HCT116 (cell line): ENCODE results near the gene OR5K3. TPM values are rescaled to one million over a fixed set of nuclear protein-coding genes. Genes with fewer than 3 reads are reported as not detected.

Experiments
- ATAC-seq: fragments of 200-7000 bp; cut with Tn5 transposase; 2 replicates; pipeline ENCODE4 v1.9.1; 2020; ENCODE audit warnings: mild to moderate bottlenecking, moderate library complexity
- BruUV-seq: library from RNA; stranded (reverse); fragments of 400-500 nt; replicated peaks from 2 replicates; lab custom pipeline; 2021; lab: Mats Ljungman, UMichigan
- CTCF ChIA-PET: fragments of 300-600 bp; sonication (Branson Sonifier 250); formaldehyde crosslinking; loops from one replicate; lab custom pipeline; 2021; ENCODE audit warnings: antibody characterized with exemption; lab: Charles Lee
- POLR2A ChIA-PET: fragments of 300-600, 350-600 bp; sonication (Branson Sonifier 250); formaldehyde crosslinking; loops from one replicate; lab custom pipeline; 2021; ENCODE audit warnings: antibody characterized with exemption; lab: Charles Lee
- RAD21 ChIA-PET, 2 experiments: fragments of 300-600 bp; sonication (Branson Sonifier 250); formaldehyde crosslinking; loops; one replicate each; lab custom pipeline; 2023; ENCODE audit warnings: low total read pairs in 2 of 2; ENCODE audit not compliant: uncharacterized antibody in 2 of 2, unreplicated experiment in 2 of 2, low non-redundant PET in 1 of 2; lab: Charles Lee
- DNase-seq: peaks from one replicate; pipeline ENCODE4 v3.0.0-alpha.2; 2010; ENCODE audit warnings: low read depth, low spot score
- H2AFZ ChIP-seq: fragments of 200-600 bp; shearing (Covaris generic), sonication (generic); 2 replicates; pipeline ENCODE4 v1.6.1; 2017; ENCODE audit warnings: low read depth, mixed run types, mixed read lengths, antibody characterized with exemption, low read length; ENCODE audit not compliant: poor library complexity, severe bottlenecking
- H3K27ac ChIP-seq: 2 replicates; pipeline ENCODE4 v1.5.1; 2012; ENCODE audit warnings: low read depth, low read length
- H3K27me3 ChIP-seq: fragments of 200-600 bp; sonication (generic); 2 replicates; pipeline ENCODE4 v1.6.1; 2016; ENCODE audit warnings: mixed run types, low read length, mixed read lengths; ENCODE audit not compliant: insufficient read depth
- H3K36me3 ChIP-seq, 2 experiments: fragments of 200-500 bp in 1 of 2; fragments of 200-600 bp in 1 of 2; sonication (Bioruptor generic) in 1 of 2; sonication (generic) in 1 of 2; 2 replicates each; pipeline versions ENCODE4 v1.5.1 to v1.6.1; 2014 to 2016; ENCODE audit warnings: low read length in 2 of 2, inconsistent platforms in 1 of 2, mixed read lengths in 1 of 2, mixed run types in 1 of 2; ENCODE audit not compliant: insufficient read depth in 2 of 2, control insufficient read depth in 1 of 2
- H3K4me1 ChIP-seq, 2 experiments: fragments of 200-600 bp in 1 of 2; sonication (generic) in 1 of 2; 2 replicates each; pipeline versions ENCODE4 v1.5.1 to v1.6.1; 2012 to 2017; ENCODE audit warnings: low read length in 2 of 2, inconsistent platforms in 1 of 2, mild to moderate bottlenecking in 1 of 2, mixed read lengths in 1 of 2, mixed run types in 1 of 2, moderate library complexity in 1 of 2; ENCODE audit not compliant: insufficient read depth in 2 of 2, control insufficient read depth in 1 of 2
- H3K4me2 ChIP-seq: fragments of 200-600 bp; sonication (generic); 2 replicates; pipeline ENCODE4 v1.6.1; 2017; ENCODE audit warnings: mixed run types, low read length, mixed read lengths
- H3K4me3 ChIP-seq, 2 experiments: fragments of 200-600 bp in 1 of 2; sonication (generic) in 1 of 2; replicated peaks in 1 of 2; 2 replicates each; pipeline ENCODE4 v1.5.1; 2011 to 2016; ENCODE audit warnings: low read length in 2 of 2, control low read depth in 1 of 2, low read depth in 1 of 2, mild to moderate bottlenecking in 1 of 2, mixed read lengths in 1 of 2, mixed run types in 1 of 2
- H3K79me2 ChIP-seq: fragments of 200-600 bp; sonication (generic); 2 replicates; pipeline ENCODE4 v1.6.1; 2017; ENCODE audit warnings: mild to moderate bottlenecking, mixed run types, low read length, moderate library complexity, mixed read lengths; ENCODE audit not compliant: insufficient read depth
- H3K9ac ChIP-seq: fragments of 200-600 bp; sonication (generic); 2 replicates; pipeline ENCODE4 v1.6.1; 2016; ENCODE audit warnings: low read length, mixed read lengths
- H3K9me2 ChIP-seq: fragments of 200-600 bp; sonication (generic), shearing (Covaris generic); 2 replicates; pipeline ENCODE4 v1.6.1; 2017; ENCODE audit warnings: mixed run types, mild to moderate bottlenecking, moderate library complexity; ENCODE audit not compliant: insufficient read depth
- H3K9me3 ChIP-seq, 2 experiments: fragments of 200-500 bp in 1 of 2; fragments of 200-600 bp in 1 of 2; sonication (Bioruptor generic) in 1 of 2; sonication (generic) in 1 of 2; 2 replicates each; pipeline ENCODE4 v1.6.1; 2014 to 2017; ENCODE audit warnings: low read length in 2 of 2, mixed read lengths in 2 of 2, inconsistent platforms in 1 of 2, low read depth in 1 of 2, mild to moderate bottlenecking in 1 of 2, mixed run types in 1 of 2, moderate library complexity in 1 of 2; ENCODE audit not compliant: control insufficient read depth in 1 of 2, insufficient read depth in 1 of 2
- H4K20me1 ChIP-seq: fragments of 200-600 bp; sonication (generic), shearing (Covaris generic); 2 replicates; pipeline ENCODE4 v1.6.1; 2017; ENCODE audit warnings: mixed run types, mild to moderate bottlenecking, moderate library complexity; ENCODE audit not compliant: insufficient read depth
- ELF1 ChIP-seq: IDR thresholded peaks from 2 replicates; pipeline ENCODE4 v1.6.1; 2012; ENCODE audit warnings: low read depth, borderline replicate concordance
- EZH2phosphoT487 ChIP-seq: fragments of 200-600 bp; IDR thresholded peaks from 2 replicates; pipeline ENCODE4 v1.6.1; 2018; ENCODE audit warnings: antibody characterized with exemption, borderline replicate concordance
- JUND ChIP-seq: IDR thresholded peaks from 2 replicates; pipeline ENCODE4 v1.6.1; 2012
- MAX ChIP-seq: IDR thresholded peaks from 2 replicates; pipeline ENCODE4 v1.6.1; 2012
- TCF7L2 ChIP-seq: IDR thresholded peaks from 2 replicates; pipeline ENCODE4 v1.7.0; 2011; ENCODE audit warnings: borderline replicate concordance, inconsistent platforms; ENCODE audit not compliant: insufficient read depth, insufficient read length; ENCODE audit errors: extremely low read depth
- YY1 ChIP-seq: IDR thresholded peaks from 2 replicates; pipeline ENCODE4 v1.6.1; 2011; ENCODE audit warnings: low read length, low read depth, moderate library complexity, mild to moderate bottlenecking; ENCODE audit not compliant: insufficient replicate concordance; ENCODE audit errors: extremely low read depth
- ZFX ChIP-seq: fragments of 450-650 bp; IDR thresholded peaks from 2 replicates; pipeline ENCODE4 v1.6.1; 2017
- intact Hi-C: fragments of 100-400 bp; cut with micrococcal nuclease; formaldehyde crosslinking; loops from 2 replicates; pipeline ENCODE4 v1.10.0; 2022
- total RNA-seq: library from RNA; stranded (reverse); gene quantifications from one replicate; pipeline ENCODE4 v1.2.1, GENCODE V29; 2021; ENCODE audit not compliant: unreplicated experiment
- TF ChIP-seq, protein P1 (sequence below), 3 experiments: fragments of 200-600 bp in 1 of 3; sonication (generic) in 1 of 3; IDR thresholded peaks in 2 of 3; conservative IDR thresholded peaks in 1 of 3; 2 replicates each; pipeline ENCODE4 v1.5.1; 2012 to 2017; ENCODE audit warnings: low read depth in 2 of 3, low read length in 2 of 3, antibody characterized with exemption in 1 of 3, borderline replicate concordance in 1 of 3, control low read depth in 1 of 3, mild to moderate bottlenecking in 1 of 3, mixed read lengths in 1 of 3, mixed run types in 1 of 3, moderate library complexity in 1 of 3; ENCODE audit not compliant: insufficient read depth in 1 of 3
- TF ChIP-seq, protein P2 (sequence below): IDR thresholded peaks from 2 replicates; pipeline ENCODE4 v1.6.1; 2012
- TF ChIP-seq, protein P3 (sequence below): IDR thresholded peaks from 2 replicates; pipeline ENCODE4 v1.6.1; 2012; ENCODE audit warnings: low read depth

Gene OR5K3
- total RNA-seq, 1 experiment from 2014 or later, result not detected

GRCh38 chr3:98406034-98406433 is 15.6 kb downstream of the OR5K3 start:
- DNase-seq, result no peak
- POLR2A ChIA-PET, result interaction anchor here (0.7 kb wide), 1 partner anchor 117 kb away, joined by 3 read pairs; the partner anchor contains the start of gene CLDND1

More at GRCh38 chr3:98406034-98406433, 15.6 kb downstream of the OR5K3 start:
- no peak for ATAC-seq
- no peaks in the 10 kb centered on the region for H3K79me2 ChIP-seq
- ChIA-PET CTCF (no interaction called here), RAD21 (no interaction called here)
- no peak overlapping the region for H2AFZ ChIP-seq
- H3K27ac ChIP-seq, result no peak overlapping the region
- H3K36me3 ChIP-seq, result no peaks in the 10 kb centered on the region
- H3K4me2 ChIP-seq, result no peak overlapping the region
- no peaks in the 10 kb centered on the region for H4K20me1 ChIP-seq
- BruUV-seq, result no TSS peak
- H3K4me1 ChIP-seq, result no peaks in the 10 kb centered on the region
- no peaks in the 10 kb centered on the region for H3K27me3 ChIP-seq
- intact Hi-C loops, result no loop called here
- peaks cover 0 to 10% of the 10 kb centered on the region in 2 experiments; a peak in 3 of 4 replicates for H3K9me3 ChIP-seq
- H3K4me3 ChIP-seq, result no peak overlapping the region
- H3K9ac ChIP-seq, result no peak overlapping the region
- no peaks in the 10 kb centered on the region for H3K9me2 ChIP-seq
- no peak for TF ChIP-seq JUND
- TF ChIP-seq ZFX, result no peak
- TF ChIP-seq, protein P1, sequence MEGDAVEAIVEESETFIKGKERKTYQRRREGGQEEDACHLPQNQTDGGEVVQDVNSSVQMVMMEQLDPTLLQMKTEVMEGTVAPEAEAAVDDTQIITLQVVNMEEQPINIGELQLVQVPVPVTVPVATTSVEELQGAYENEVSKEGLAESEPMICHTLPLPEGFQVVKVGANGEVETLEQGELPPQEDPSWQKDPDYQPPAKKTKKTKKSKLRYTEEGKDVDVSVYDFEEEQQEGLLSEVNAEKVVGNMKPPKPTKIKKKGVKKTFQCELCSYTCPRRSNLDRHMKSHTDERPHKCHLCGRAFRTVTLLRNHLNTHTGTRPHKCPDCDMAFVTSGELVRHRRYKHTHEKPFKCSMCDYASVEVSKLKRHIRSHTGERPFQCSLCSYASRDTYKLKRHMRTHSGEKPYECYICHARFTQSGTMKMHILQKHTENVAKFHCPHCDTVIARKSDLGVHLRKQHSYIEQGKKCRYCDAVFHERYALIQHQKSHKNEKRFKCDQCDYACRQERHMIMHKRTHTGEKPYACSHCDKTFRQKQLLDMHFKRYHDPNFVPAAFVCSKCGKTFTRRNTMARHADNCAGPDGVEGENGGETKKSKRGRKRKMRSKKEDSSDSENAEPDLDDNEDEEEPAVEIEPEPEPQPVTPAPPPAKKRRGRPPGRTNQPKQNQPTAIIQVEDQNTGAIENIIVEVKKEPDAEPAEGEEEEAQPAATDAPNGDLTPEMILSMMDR (IDR thresholded peaks at IDR 0.05 in 2 of 3, conservative IDR thresholded peaks at IDR 0.05 in 1 of 3; ENCODE audit: borderline replicate concordance in 1 of 3, insufficient read depth in 1 of 3, low read depth in 2 of 3, low read length in 2 of 3), result no peak
- no peak for TF ChIP-seq EZH2phosphoT487
- no peak for TF ChIP-seq ELF1
- TF ChIP-seq, protein P2, sequence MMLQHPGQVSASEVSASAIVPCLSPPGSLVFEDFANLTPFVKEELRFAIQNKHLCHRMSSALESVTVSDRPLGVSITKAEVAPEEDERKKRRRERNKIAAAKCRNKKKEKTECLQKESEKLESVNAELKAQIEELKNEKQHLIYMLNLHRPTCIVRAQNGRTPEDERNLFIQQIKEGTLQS, result no peak
- no peak for TF ChIP-seq YY1
- no peak for TF ChIP-seq MAX
- TF ChIP-seq, protein P3, sequence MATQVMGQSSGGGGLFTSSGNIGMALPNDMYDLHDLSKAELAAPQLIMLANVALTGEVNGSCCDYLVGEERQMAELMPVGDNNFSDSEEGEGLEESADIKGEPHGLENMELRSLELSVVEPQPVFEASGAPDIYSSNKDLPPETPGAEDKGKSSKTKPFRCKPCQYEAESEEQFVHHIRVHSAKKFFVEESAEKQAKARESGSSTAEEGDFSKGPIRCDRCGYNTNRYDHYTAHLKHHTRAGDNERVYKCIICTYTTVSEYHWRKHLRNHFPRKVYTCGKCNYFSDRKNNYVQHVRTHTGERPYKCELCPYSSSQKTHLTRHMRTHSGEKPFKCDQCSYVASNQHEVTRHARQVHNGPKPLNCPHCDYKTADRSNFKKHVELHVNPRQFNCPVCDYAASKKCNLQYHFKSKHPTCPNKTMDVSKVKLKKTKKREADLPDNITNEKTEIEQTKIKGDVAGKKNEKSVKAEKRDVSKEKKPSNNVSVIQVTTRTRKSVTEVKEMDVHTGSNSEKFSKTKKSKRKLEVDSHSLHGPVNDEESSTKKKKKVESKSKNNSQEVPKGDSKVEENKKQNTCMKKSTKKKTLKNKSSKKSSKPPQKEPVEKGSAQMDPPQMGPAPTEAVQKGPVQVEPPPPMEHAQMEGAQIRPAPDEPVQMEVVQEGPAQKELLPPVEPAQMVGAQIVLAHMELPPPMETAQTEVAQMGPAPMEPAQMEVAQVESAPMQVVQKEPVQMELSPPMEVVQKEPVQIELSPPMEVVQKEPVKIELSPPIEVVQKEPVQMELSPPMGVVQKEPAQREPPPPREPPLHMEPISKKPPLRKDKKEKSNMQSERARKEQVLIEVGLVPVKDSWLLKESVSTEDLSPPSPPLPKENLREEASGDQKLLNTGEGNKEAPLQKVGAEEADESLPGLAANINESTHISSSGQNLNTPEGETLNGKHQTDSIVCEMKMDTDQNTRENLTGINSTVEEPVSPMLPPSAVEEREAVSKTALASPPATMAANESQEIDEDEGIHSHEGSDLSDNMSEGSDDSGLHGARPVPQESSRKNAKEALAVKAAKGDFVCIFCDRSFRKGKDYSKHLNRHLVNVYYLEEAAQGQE, result no peak
- no peak for TF ChIP-seq TCF7L2
- TF ChIP-seq, all 23 proteins: peak for 0
